Peyer's patch (tissue), 4 donors: ENCODE results near the gene DRGX.

Experiments used
- CTCF ChIP-seq, 6 experiments: fragments of 450-650 bp in 4 of 6; fragments of 200-600 bp in 2 of 6; sonication (generic) in 1 of 6; IDR thresholded peaks; one replicate each; pipeline ENCODE4 v1.5.1; 2017 to 2019; ENCODE audit warnings: antibody characterized with exemption in 6 of 6, mild to moderate bottlenecking in 3 of 6, moderate library complexity in 1 of 6
- POLR2A ChIP-seq, 2 donors: fragments of 450-650 bp; IDR thresholded peaks; one replicate each; pipeline ENCODE4 v1.5.1; 2017; ENCODE audit warnings: antibody characterized with exemption in 2 of 2, mild to moderate bottlenecking in 2 of 2, moderate library complexity in 2 of 2

- TF ChIP-seq CTCF (IDR thresholded peaks at IDR 0.05) (no peak), POLR2A (IDR thresholded peaks at IDR 0.05) (no peak)
These were observed 75.7 kb downstream of the DRGX start for GRCh38 chr10:49320191-49320590.
